SH-SY5Y (cell line): Measurements from ENCODE around the gene CDC42BPB.

ENCODE experiments used
- GATA2 ChIP-seq: IDR thresholded peaks from 2 replicates; pipeline ENCODE4 v1.6.1; 2011; ENCODE audit warnings: mild to moderate bottlenecking, low read depth, low read length
- GATA3 ChIP-seq: IDR thresholded peaks from 2 replicates; pipeline ENCODE4 v1.6.1; 2011; ENCODE audit warnings: low read depth, mild to moderate bottlenecking, low read length, moderate library complexity

DNA sequence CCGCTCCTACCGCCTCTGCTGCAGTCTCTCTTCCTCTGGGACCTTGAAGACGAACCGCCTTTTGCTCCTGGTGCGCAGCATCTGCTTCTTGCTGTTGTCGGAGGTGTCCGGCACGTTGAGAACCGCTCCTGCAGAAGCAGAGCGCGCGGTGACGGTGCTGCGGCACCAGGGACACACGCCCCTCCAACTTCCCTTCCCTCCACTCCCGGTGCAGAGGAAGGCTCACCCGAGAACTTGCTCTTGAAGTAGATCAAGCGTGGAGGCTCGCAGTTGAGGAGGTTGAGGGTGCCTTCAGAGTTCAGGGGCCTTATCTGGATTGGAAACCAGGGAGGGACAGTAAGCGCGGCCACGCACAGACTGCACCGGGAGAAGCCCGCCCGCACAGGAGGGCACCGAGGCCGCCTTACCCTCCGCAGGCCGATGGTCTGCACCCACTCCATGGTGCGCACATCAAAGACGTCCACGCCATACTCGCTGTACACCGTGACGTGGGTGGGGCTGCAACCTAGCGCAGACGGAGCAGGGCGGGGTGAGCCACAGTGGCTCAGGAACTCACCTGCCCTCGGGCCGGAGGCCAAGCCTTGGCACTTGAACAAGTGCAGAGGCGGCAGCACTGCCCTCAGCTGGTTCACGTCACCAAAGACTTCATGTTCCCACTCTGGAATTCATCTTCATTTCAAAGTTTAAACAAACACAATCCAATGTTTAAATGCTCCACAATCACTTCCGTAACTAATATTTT is 117.4 kb downstream of the CDC42BPB start:
- TF ChIP-seq GATA2, result no peak
- no peak for TF ChIP-seq GATA3
